Cardiac muscle cell (in vitro differentiated cells and primary cell): ENCODE data around the gene DSTYK. TPM values are rescaled to one million over a fixed set of nuclear protein-coding genes. Genes with fewer than 3 reads are reported as not detected.

Experiments
- DNase-seq, 2 donors: peaks; one replicate each; pipeline versions ENCODE4 v3.0.0 to v3.0.0-alpha.2; 2010 to 2017; ENCODE audit warnings: low read depth in 1 of 2, low spot score in 1 of 2
- H3K27ac ChIP-seq: fragments of 200-600 bp; sonication (generic); 2 replicates; pipeline ENCODE4 v1.5.1; 2016
- H3K27me3 ChIP-seq: fragments of 200-600 bp; sonication (generic); 2 replicates; pipeline ENCODE4 v1.6.0; 2016; ENCODE audit warnings: control low read depth
- H3K36me3 ChIP-seq: fragments of 200-600 bp; sonication (generic); 2 replicates; pipeline ENCODE4 v1.5.1; 2016; ENCODE audit warnings: control low read depth
- H3K4me1 ChIP-seq: fragments of 200-600 bp; sonication (generic); 2 replicates; pipeline ENCODE4 v1.8.1; 2017; ENCODE audit warnings: low read depth, mild to moderate bottlenecking, mixed run types
- H3K4me3 ChIP-seq: fragments of 200-600 bp; sonication (generic); 2 replicates; pipeline ENCODE4 v1.5.1; 2016; ENCODE audit warnings: mild to moderate bottlenecking
- H3K9me3 ChIP-seq: fragments of 200-600 bp; sonication (generic); 2 replicates; pipeline ENCODE4 v1.5.1; 2017; ENCODE audit warnings: low read depth, mild to moderate bottlenecking, control low read depth
- CTCF ChIP-seq: IDR thresholded peaks from 2 replicates; pipeline ENCODE4 v1.5.1; 2012; ENCODE audit warnings: low read depth, mild to moderate bottlenecking, low read length
- polyA plus RNA-seq: library from polyadenylated mRNA; unstranded; fragments of >200 nt; fragmentation: Nextera tagmentation; extraction: Ambion mirVana; gene quantifications from 2 replicates; pipeline ENCODE4 v1.2.1, GENCODE V29; 2016
- total RNA-seq: library from RNA; depleted of rRNA; stranded (reverse); fragments of >200 nt; gene quantifications from 2 replicates; pipeline ENCODE4 v1.2.3, GENCODE V29; 2016

DSTYK gene
- total and polyA plus RNA-seq, 2 experiments from 2014 or later = 7.8 to 13.5 TPM

- H3K9me3 ChIP-seq = no peaks in the 10 kb centered on the region
- no peaks in the 10 kb centered on the region for H3K4me1 ChIP-seq
- no peak for TF ChIP-seq CTCF
- no peak overlapping the region for H3K4me3 ChIP-seq
- no peak overlapping the region for H3K27ac ChIP-seq
- no peak for DNase-seq
- H3K36me3 ChIP-seq = no peaks in the 10 kb centered on the region
- H3K27me3 ChIP-seq = no peaks in the 10 kb centered on the region
Observed at GRCh38 chr1:205128050-205128449, 83.5 kb downstream of the DSTYK start.

- Histone ChIP-seq H3K9me3 (no peaks in the 10 kb centered on the region), H3K4me1 (no peaks in the 10 kb centered on the region), H3K4me3 (no peak overlapping the region), H3K27ac (no peak overlapping the region), H3K27me3 (no peaks in the 10 kb centered on the region), H3K36me3 (no peaks in the 10 kb centered on the region)
- no peak for DNase-seq
- TF ChIP-seq CTCF = no peak
Observed at GRCh38 chr1:205127646-205128045, 83.9 kb downstream of the DSTYK start.

GRCh38 chr1:205124726-205125125, 86.8 kb downstream of the DSTYK start:
- no peak overlapping the region for H3K4me3 ChIP-seq
- no peak for DNase-seq
- no peaks in the 10 kb centered on the region for H3K36me3 ChIP-seq
- no peak for TF ChIP-seq CTCF
- H3K9me3 ChIP-seq = no peaks in the 10 kb centered on the region
- peaks cover 7% of the 10 kb centered on the region for H3K4me1 ChIP-seq
- no peaks in the 10 kb centered on the region for H3K27me3 ChIP-seq
- no peak overlapping the region for H3K27ac ChIP-seq

- DNase-seq = no peak
- peaks cover 7% of the 10 kb centered on the region for H3K4me1 ChIP-seq
- H3K27me3 ChIP-seq = no peaks in the 10 kb centered on the region
- no peaks in the 10 kb centered on the region for H3K36me3 ChIP-seq
- H3K27ac ChIP-seq = peak overlapping the region; percentile 97
- no peaks in the 10 kb centered on the region for H3K9me3 ChIP-seq
- peak overlapping the region; percentile 92 for H3K4me3 ChIP-seq
- TF ChIP-seq CTCF = no peak
Observed at GRCh38 chr1:205122489-205122882, 89.0 kb downstream of the DSTYK start.

GRCh38 chr1:205121660-205122488, 89.6 kb downstream of the DSTYK start, which contains the start of gene RBBP5:
RBBP5 (minus strand) TSS chr1:205121978; CDS start chr1:205121873, 105 bp downstream.
- Histone ChIP-seq H3K27me3 (no peaks in the 10 kb centered on the region), H3K36me3 (no peaks in the 10 kb centered on the region), H3K4me3 (peak within 1 kb of the TSS; percentile 92), H3K4me1 (peaks cover 7% of the 10 kb centered on the region), H3K9me3 (no peaks in the 10 kb centered on the region), H3K27ac (peak within 1 kb of the TSS; percentile 97)
- DNase-seq = peak; percentile 95 to 99
- peak; percentile 83 for TF ChIP-seq CTCF
